ENCODE measurements around the gene DHX58.

DNA sequence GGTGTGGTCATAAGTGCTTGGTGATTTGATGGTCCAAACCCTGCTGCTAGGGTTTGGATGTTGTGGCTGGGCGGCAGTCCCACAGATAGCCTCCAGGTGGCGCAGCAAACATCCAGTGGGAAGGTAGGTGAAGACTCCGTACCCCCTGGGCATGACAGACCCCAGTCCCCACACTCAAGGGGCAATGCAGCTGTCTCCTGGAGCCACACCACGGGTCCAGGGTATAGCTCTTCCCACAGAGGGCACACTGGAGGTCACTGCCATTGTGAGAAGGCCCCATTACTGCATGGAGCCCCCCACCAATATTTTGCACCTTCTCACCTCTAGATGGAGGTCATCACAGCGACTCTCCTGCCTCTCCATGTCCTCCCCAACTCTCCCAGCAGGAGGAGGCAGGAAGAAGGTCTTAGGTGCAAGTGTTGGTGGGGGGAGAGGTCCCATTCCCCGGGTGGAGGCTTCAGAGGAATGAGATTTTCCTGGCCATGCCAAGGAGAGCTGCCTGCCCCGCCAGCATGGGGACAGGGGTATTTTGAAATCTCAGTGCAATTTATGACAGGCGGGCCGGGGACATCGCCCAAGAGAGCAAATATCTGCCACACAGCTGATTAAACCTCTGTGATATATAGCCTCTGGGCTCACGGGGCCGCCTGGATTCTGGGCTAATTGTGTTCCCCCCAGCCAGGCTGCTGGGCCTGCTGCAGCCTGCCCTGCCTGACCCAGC lies 45.0 kb downstream of the DHX58 start:
- TF ChIP-seq CTCF (IDR thresholded peaks at IDR 0.05; ENCODE audit: low read length) = peak; percentile 96
- TF ChIP-seq EZH2phosphoT487 (IDR thresholded peaks at IDR 0.05; ENCODE audit: low read length) = no peak
